Activated gamma-delta T cell treated with anti-CD3 and anti-CD28 coated beads, Interleukin-2, amount 50 U/mL, for 16 hours (primary cell): ENCODE measurements around the gene QSOX1.

Experiments
- DNase-seq: peaks from one replicate; pipeline ENCODE4 v3.0.0-alpha.2; 2020; ENCODE audit warnings: low read depth

QSOX1 gene

DNA sequence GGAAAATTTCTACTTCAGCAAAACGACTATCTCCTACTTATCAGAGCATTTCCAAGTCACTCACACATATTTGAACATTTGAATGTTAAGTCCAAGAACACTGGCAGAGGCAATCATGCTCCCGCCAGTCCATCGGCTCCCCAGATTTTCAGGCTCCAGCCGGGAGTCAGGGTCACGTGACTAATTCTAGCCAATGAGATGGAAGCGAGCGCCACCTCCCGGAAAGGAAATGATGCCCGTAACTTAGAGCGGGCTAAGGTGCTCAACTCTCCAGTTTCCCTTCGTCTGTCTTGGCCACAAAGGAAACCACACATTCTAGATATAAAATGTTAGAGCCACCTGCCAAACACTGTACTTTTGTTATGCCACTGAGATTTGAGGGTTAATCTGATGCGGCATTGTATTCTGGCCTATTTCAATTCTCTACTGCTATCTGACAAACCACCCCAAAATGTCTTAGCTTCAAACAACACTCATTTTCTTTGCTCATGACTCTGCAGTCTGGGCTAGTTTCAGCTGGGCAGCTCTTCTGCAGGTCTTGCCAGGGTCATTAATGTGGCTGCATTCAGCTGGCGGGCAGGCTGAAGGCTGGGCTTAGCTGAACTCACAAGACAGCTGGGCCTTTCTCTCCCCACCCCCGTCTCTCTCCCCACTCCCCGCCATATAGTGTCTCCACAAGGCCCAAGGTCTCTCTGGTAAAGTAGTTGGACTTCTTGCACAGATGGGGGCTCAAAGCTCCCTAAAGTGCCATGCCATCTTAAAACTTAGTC, 58.9 kb downstream of the QSOX1 start:
- DNase-seq: peak; percentile 20

- DNase-seq: no peak
Observed at GRCh38 chr1:180215856-180216625, 61.4 kb downstream of the QSOX1 start.

DNA sequence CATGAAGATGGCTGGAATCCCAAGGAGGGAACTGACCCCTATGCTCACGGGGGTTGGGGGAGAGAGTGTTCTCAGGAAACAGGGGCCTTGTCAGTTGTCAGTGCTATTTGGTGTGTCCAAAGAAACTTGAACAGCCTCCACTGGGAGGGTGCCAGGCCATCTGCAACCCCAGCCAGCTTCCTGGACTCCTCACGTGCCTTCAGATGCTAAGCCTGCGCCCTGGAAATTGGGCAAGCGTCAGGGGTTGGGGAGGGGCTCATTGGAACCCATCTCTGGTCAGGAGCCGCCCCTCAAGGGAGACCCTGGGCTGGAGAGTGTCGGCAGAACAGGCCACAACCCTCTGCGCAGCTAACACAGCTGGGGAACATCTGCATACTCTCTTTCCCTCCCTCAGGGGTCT, 62.3 kb downstream of the QSOX1 start:
- DNase-seq: no peak

GRCh38 chr1:180218806-180219765, 64.4 kb downstream of the QSOX1 start:
- no peak for DNase-seq

DNA sequence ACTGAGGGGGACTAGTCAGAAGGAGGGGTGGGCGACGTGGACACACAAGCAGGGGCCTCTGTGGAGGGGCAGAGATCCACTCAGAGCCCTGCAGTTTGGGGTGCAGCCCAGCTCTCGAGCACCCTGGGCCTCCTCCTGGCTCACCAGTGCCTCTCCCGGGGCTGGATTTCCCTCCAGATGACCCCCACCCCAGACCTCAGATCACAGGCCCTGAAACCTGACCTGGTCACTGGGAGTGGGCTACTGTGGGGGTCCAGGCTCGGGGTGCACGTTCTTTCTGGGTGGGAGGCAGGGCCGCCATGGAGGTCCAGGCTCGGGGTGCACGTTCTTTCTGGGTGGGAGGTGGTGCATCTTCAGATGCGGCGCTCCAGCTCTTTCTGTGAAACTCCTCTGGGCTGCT, 65.1 kb downstream of the QSOX1 start:
- DNase-seq: no peak

GRCh38 chr1:180221462-180221861, 66.8 kb downstream of the QSOX1 start:
- DNase-seq: no peak

DNA sequence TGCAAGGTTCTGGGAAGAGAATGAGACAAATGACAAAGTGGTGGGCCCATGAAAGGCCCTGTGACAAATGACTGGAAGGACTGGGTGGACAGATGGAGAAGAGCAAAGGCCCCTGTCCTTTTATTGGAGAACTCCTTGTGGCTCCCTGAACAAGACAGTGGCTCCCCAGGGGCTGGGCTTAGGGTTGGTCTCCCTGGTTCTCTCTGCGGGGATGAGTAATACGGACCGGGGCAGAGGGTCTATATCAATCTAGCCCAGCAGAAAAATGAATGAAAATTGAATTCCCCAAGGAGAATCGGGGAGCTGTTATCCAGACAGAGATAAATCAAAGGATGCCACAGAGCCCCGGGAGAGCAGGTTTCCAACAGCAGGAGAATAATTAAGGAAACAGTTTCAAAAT, 70.2 kb downstream of the QSOX1 start:
- DNase-seq: no peak

DNA sequence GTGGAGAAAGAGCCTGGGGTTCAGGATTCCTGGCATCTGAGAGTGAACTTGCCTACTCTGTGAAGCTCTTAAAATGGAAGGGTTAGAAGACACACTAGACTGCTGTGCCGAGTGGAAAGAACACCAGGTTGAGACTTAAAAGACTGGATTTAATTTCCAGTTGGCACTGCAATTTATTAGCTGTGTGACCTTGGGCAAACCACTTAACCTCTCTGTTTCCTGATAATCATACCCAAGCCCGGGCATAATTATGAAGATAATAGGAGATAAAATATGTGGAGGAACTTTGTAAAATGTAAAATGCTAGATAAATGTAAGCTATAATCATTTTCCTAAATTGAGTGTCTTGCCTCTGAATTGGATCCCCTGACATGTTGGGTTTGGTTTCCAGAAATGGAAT, 70.7 kb downstream of the QSOX1 start:
- DNase-seq: no peak

GRCh38 chr1:180227861-180228647, 73.4 kb downstream of the QSOX1 start:
- no peak for DNase-seq

DNA sequence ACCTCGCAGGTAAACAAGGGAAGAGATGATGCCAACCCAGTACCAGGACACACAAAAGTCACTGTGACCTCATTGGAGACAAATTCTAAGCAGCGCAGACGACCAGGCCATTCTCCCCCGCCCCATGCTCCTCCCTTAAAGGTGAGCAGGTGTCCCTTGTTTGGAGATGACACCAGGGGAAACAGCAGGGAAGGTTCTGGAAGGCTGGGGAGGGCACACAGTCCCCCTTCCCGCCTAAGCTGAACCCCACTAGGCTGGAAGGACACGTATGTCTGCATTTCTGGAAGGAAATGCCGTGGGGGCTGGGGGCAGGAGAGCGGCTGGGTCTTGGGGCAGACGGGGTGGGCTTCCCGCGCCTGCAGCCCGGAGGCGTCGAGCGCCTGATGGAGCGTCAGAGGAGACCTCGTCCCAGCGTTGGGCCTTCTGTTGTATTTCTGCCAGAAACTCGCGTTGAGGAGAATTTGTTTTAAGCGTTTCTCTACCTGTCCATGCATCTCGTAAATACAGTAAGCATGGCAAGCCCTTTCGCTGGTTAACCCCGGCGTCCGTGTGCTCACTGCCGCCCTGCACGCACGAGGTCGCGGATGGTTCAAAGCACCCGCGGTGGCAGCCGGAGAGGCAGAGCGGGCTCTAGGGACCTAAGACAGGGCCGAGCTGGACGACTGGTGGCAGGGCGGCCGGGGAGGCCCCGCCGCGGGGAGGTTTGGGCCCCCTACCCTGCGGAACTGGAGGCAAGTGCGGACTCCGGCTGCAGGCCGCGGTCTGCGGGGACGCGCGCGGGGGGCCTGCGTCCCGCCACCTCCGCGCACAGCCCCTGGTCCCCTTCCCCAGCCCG, 74.2 kb downstream of the QSOX1 start:
- DNase-seq: no peak

DNA sequence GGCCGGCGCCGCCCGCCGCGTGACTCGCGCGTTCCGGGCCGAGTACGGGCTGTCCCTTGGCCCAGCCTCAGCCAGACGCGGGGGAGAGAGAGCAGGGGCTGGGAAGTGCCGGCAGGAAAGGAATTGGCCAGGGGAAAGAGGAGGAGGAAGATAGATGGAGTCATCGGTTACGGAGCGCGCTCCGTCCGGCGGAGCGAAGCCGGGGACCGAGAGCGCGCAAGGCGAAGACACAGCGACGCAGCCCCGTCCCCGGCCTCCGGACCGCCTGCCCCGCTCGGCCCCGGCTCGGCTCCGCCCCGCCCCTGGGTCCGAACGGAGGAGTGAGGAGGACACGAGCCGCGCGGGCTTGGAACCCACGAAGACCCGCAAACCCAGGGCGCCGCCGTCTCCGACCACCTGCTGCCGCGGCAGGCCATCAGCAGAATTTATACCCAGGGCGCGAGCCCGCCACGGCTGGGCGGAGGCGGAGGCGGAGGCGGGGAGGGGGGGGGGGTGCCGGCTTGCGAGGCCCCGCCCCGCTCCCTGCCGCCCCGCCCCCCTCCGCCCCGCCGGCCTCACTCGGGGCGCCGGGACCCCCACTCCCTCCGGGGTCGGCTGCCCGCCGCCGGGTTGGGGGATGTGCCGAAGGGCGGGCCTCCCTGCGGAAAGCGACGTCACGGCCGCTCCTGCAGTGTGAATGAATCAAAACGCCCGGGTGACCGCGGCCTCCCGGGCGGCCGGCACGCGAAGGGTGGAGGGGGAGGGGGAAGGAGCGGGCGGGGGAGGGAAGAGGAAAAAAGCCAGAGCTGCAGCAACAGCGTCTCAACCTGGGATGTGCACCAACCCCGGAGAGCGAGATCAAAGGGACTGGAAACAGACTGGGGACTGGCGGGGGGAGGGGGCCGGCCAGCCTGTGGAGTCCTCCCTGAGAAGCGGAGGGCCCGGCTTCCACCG, 75.1 kb downstream of the QSOX1 start, which contains the start of gene LHX4:
Gene LHX4 (plus strand): TSS at position 782 of the 933 bp plus-strand sequence. CDS start 266 bp downstream, outside the sequence.
- DNase-seq: no peak

DNA sequence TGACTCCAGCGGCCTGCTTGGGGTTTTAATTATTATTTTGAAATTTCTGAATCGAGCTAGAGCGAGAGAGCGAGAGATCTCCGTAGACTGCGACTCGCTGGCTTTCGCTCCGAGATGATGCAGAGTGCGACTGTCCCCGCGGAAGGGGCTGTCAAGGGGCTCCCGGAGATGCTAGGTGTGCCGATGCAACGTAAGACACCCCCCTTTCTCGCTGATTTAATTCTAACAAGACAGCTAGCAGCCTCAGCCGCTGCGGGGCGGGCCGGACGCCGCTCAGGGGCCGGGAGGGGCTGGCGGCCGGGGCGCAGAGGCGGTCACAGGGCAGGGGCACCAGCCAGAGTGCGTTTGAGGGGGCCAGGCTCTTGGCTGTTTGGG, 75.7 kb downstream of the QSOX1 start:
- DNase-seq: no peak

DNA sequence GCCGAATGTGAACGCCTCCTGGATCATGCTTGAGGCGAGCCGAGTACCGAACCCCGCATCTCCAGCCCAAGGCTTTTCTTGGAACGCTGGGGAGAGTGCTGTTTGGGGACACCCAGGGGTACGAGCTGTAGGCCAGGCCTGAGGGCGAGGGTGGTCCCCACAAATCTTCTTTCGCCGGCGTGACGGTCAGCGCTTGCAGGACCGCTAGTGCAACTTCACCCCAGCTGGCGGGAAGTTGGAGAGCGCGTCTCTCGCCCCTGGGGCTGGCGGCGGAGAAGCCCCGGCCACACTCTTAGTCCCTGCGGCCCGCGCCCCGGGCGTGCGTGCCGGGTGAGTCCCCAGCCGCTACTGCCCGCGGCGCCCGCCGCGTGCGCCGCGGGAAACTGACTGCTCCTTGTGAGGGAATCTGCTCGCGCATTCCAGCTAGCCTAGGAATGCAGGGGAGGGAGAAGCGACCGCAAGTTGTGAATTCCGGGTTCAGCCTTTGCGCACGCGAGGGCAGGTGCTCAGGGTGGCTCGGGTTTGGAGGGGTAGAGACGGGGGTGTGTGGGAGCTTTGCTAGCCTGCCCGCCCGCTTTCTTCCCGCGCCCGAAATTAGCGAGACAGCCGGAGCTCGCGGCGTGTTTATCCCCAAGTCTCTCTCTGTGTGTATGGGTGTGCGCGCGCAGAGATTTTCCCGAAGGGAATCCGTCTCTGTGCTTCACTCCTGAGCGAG, 76.3 kb downstream of the QSOX1 start:
- DNase-seq: no peak

GRCh38 chr1:180231506-180231921, 76.8 kb downstream of the QSOX1 start:
- DNase-seq: no peak

DNA sequence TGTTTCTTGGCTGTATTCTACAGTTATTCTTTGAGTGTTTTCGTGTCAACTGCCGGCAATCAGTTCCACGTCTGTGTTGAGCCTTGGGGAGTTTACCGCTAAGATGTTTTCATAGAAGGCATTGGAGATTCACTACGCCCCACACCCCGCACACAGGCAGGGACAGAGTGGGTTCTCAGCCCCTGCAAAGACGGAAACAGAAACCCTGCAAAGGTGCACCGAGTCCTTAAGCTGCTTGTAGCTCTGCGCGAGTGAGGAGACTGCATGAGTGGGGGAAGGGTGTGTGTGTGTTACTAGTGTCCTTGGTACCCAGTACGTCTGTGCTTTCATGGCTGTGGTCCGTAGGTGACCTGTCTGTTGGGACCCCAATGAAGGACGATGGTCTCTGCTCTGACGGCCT, 77.3 kb downstream of the QSOX1 start:
- DNase-seq: no peak

GRCh38 chr1:180232521-180233043, 77.9 kb downstream of the QSOX1 start:
- no peak for DNase-seq

DNA sequence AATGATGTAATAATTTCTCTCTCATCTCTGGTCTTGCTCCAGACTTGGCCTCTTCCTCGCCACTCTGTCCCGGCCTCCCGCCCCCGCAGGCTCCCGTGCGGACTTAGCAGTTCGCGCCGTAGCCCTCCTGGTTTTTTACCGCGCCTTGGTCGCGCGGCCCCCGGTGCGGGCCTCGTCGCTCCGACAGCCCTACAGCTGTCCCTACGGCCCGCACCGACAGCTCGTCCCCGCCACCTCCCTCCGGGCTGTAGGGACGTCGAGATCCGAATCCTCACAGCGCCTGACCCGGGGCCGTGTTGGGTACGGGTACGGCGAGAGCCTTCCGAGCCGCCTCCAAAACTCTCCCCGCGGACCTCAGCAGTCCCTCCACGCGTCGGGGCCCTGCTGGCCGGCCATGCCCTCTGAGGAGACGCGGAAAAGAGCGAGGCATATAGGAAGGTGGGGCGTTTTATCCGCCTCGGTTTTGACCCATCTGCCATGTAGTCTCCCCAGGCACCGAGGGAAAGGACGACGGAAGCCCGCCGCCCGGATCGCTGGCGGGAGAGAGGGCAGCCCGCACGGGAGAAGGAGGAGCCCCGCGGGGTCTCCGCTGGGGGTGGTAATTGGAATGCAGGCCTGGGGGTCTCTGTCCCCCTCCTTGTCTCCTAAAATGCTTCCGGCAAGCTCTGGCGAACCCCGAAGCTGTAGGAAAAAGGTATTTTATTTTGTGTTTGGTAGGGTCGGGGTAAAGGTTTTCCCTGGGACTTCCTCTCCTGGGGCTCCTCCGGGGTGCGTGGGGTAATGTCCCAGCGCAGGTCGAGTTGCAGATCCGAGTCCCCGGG, 78.7 kb downstream of the QSOX1 start:
- DNase-seq: no peak
